ENCODE measurements around the gene SDHAF4.
"Not testable (repeated sequence)": the region's sequence is repeated elsewhere in the genome, so short reads cannot be mapped to it uniquely, and the experiment has no call there.

The SDHAF4 gene

DNA sequence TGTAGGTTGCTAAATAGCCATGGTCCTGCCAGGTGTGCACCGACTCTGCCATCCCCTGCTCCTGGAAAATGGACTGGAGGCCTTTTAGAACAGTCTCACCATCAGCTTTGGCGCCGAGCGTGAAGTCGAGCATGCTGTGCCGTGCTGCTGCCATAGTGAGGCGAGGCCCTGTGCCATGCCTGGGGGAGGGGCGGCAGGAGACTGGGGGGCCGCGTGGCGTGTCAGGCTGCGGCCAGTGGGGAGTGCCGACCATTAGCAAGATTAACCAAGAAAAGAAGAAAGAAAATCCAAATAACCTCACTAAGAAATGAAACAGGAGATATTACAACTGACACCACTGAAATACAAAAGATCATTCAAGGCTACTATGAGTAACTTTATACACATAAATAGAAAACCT, 42.5 kb downstream of the SDHAF4 start:
- Mint-ChIP-seq H3K27me3 (ENCODE audit: low read depth) (peaks cover 33% of the 10 kb centered on the region), H3K9me3 (peaks cover 12% of the 10 kb centered on the region), H3K36me3 (ENCODE audit: low read depth) (peaks cover 14% of the 10 kb centered on the region), H3K4me1 (ENCODE audit: low read depth) (peaks cover 22% of the 10 kb centered on the region)
- DNase-seq (ENCODE audit: low spot score); H3K27ac Mint-ChIP-seq; H3K4me3 Mint-ChIP-seq: not testable (repeated sequence)

- Mint-ChIP-seq H3K36me3 (ENCODE audit: low read depth) (no peaks in the 10 kb centered on the region), H3K27ac (no peak overlapping the region), H3K4me3 (no peak overlapping the region), H3K27me3 (ENCODE audit: low read depth) (peaks cover 17% of the 10 kb centered on the region), H3K9me3 (no peaks in the 10 kb centered on the region), H3K4me1 (ENCODE audit: low read depth) (no peaks in the 10 kb centered on the region)
- no peak for DNase-seq (ENCODE audit: low spot score)
Observed at GRCh38 chr6:70616728-70617260, 50.1 kb downstream of the SDHAF4 start.

- H3K4me3 Mint-ChIP-seq = no peak overlapping the region
- no peaks in the 10 kb centered on the region for H3K9me3 Mint-ChIP-seq
- no peak for DNase-seq (ENCODE audit: low spot score)
- H3K4me1 Mint-ChIP-seq (ENCODE audit: low read depth) = no peaks in the 10 kb centered on the region
- H3K36me3 Mint-ChIP-seq (ENCODE audit: low read depth) = no peaks in the 10 kb centered on the region
- H3K27ac Mint-ChIP-seq = no peak overlapping the region
- H3K27me3 Mint-ChIP-seq (ENCODE audit: low read depth) = peaks cover 15% of the 10 kb centered on the region
Observed at GRCh38 chr6:70620746-70621145, 54.0 kb downstream of the SDHAF4 start.

DNA sequence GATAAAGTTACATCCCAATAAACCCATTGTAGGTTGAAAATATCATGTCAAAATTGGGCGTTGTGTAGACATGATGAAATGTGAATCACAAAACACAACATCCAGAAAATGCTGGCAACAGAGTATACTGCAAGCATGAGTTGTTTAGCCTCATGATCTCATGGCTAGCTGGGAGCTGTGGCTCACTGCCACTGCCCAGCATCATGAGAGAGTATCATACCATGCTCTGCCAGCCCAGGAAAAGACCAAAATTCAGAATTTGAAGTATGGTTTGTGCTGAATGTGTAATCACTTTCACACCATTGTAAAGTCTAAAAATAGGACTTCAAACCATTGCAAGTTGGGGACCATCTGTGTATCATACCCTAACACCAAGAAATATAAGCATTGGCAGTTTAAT, 55.7 kb downstream of the SDHAF4 start:
- Mint-ChIP-seq H3K4me3 (no peak overlapping the region), H3K4me1 (ENCODE audit: low read depth) (no peaks in the 10 kb centered on the region), H3K27me3 (ENCODE audit: low read depth) (peaks cover 15% of the 10 kb centered on the region), H3K36me3 (ENCODE audit: low read depth) (no peaks in the 10 kb centered on the region), H3K9me3 (no peaks in the 10 kb centered on the region), H3K27ac (no peak overlapping the region)
- DNase-seq (ENCODE audit: low spot score) = no peak

GRCh38 chr6:70625436-70625835, 58.7 kb downstream of the SDHAF4 start:
- Mint-ChIP-seq H3K36me3 (ENCODE audit: low read depth) (no peaks in the 10 kb centered on the region), H3K4me1 (ENCODE audit: low read depth) (no peaks in the 10 kb centered on the region), H3K4me3 (no peak overlapping the region), H3K27ac (no peak overlapping the region), H3K27me3 (ENCODE audit: low read depth) (peaks cover 13% of the 10 kb centered on the region), H3K9me3 (no peaks in the 10 kb centered on the region)
- DNase-seq (ENCODE audit: low spot score) = no peak

GRCh38 chr6:70627500-70628254, 60.9 kb downstream of the SDHAF4 start:
- Mint-ChIP-seq H3K36me3 (ENCODE audit: low read depth) (no peaks in the 10 kb centered on the region), H3K27ac (no peak overlapping the region), H3K27me3 (ENCODE audit: low read depth) (peaks cover 12% of the 10 kb centered on the region), H3K9me3 (no peaks in the 10 kb centered on the region), H3K4me3 (no peak overlapping the region), H3K4me1 (ENCODE audit: low read depth) (no peaks in the 10 kb centered on the region)
- DNase-seq (ENCODE audit: low spot score) = no peak

DNA sequence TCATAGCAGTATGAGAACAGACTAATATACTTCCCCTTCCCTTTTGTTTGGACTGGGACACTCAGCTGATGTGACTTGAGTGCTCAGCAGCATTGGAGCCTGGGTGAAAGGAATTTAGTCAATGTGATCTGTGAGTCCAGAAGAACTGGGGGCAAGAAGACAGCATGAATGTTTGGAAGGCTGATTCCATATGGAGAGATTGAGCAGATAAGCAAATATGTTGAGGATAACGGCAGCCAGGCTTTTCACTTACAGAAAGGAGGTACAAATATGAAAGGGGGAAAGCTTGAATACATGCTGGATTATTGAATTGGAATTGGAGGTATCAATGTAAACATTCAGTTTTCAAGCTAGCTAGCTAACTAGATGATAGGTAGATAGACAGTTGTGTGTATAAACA, 63.2 kb downstream of the SDHAF4 start:
- Mint-ChIP-seq H3K27ac (no peak overlapping the region), H3K27me3 (ENCODE audit: low read depth) (peaks cover 11% of the 10 kb centered on the region), H3K4me3 (no peak overlapping the region), H3K9me3 (no peaks in the 10 kb centered on the region), H3K4me1 (ENCODE audit: low read depth) (peaks cover 8% of the 10 kb centered on the region), H3K36me3 (ENCODE audit: low read depth) (no peaks in the 10 kb centered on the region)
- DNase-seq (ENCODE audit: low spot score) = no peak

DNA sequence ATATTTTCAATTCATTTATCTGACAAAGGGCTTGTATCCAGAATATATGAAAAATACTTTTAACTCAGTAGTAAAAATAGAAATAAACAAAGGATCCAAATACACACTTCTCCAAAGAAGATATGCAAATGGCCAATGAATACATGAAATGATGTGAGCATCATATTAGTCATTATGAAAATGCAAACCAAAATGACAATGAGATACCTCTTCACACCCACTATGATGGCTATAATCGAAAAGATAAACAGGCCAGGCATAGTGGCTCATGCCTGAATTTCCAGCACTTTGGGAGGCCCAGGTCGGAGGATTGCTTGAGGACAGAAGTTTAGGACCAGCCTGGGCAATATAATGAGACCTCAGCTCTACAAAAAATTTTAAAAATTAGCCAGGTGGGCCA, 67.1 kb downstream of the SDHAF4 start:
- Mint-ChIP-seq H3K9me3 (no peaks in the 10 kb centered on the region), H3K4me3 (no peak overlapping the region), H3K36me3 (ENCODE audit: low read depth) (no peaks in the 10 kb centered on the region), H3K27me3 (ENCODE audit: low read depth) (peaks cover 6% of the 10 kb centered on the region), H3K27ac (no peak overlapping the region), H3K4me1 (ENCODE audit: low read depth) (peaks cover 10% of the 10 kb centered on the region)
- no peak for DNase-seq (ENCODE audit: low spot score)

DNA sequence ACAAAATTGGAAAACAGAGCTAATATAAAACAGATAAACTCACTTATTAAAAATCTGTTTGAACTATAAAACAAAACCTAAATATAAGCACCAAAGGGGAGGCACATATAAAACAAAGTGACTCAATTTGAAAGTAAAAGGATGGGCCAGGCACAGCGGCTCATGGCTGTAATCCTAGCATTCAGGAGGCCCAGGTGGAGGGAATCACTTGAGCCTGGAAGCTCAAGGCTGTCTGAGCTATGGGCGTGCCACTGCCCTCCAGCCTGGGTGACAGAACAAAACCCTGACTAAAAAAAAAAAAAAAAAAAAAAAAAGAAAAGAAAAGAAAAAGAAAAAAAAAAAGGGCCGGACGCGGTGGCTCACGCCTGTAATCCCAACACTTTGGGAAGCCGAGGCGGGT, 69.9 kb downstream of the SDHAF4 start:
- Mint-ChIP-seq H3K36me3 (ENCODE audit: low read depth) (no peaks in the 10 kb centered on the region), H3K4me1 (ENCODE audit: low read depth) (peaks cover 18% of the 10 kb centered on the region), H3K9me3 (no peaks in the 10 kb centered on the region), H3K4me3 (no peak overlapping the region), H3K27ac (no peak overlapping the region), H3K27me3 (ENCODE audit: low read depth) (peaks cover 2% of the 10 kb centered on the region)
- DNase-seq (ENCODE audit: low spot score) = no peak

DNA sequence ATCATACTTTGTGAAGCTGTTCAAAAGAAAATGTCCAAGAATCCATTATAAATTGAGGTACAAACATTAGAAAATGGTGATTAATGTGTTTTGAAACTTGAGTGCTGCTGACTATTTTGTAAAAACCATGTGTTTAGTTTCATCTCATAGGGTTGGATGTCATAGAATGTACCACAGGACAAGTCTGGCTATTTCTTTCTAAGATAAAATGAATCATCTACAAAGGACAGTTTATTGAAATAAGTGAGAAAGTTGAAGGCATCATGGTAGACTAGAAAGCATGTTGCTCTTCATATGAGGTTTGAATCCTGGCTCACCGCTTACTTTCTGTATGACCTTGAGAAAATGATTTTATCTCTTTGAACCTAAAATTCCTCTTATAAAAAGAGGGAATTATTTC, 71.7 kb downstream of the SDHAF4 start:
- peaks cover 15% of the 10 kb centered on the region for H3K4me1 Mint-ChIP-seq (ENCODE audit: low read depth)
- no peaks in the 10 kb centered on the region for H3K36me3 Mint-ChIP-seq (ENCODE audit: low read depth)
- no peak overlapping the region for H3K27ac Mint-ChIP-seq
- peaks cover 2% of the 10 kb centered on the region for H3K27me3 Mint-ChIP-seq (ENCODE audit: low read depth)
- no peak overlapping the region for H3K4me3 Mint-ChIP-seq
- no peak for DNase-seq (ENCODE audit: low spot score)
- H3K9me3 Mint-ChIP-seq = no peaks in the 10 kb centered on the region
